ENCODE results near the gene DNMT3L.

DNA sequence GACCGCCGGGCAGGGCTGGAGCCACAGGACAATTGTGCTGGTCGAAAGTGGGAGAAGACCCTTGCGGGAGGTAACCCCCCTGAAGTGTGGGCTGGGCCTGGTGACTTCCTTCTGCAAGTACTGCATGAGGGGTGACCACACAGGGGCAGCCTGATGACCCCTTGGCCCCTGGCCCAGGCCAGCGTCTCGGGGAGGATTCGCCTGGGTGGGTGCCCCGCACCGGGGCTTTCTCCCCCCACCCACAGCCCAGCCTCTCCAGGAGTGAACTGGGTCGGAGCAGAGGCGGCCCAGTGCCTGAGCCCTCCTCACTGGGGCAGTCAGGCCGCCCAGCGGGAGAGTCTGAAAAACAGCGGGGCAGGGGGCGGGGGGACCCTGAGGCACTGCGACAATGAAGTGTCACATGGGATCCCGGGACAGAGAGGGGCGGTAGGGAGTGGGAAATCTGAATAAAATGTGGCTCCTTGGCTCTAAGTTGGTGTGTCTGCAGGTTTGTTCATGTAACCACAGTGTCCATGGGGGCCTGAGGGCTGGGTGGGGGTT lies 1.6 kb upstream of the DNMT3L start:
- TF ChIP-seq CTCF (IDR thresholded peaks at IDR 0.05; ENCODE audit: poor library complexity): no peak
- TF ChIP-seq EZH2phosphoT487 (IDR thresholded peaks at IDR 0.05; ENCODE audit: low read depth, severe bottlenecking, unreplicated experiment): no peak
